ENCODE results near the gene SYNE1. TPM values are rescaled to one million over a fixed set of nuclear protein-coding genes. Genes with fewer than 3 reads are reported as not detected.
"Not testable (repeated sequence)": the region's sequence is repeated elsewhere in the genome, so short reads cannot be mapped to it uniquely, and the experiment has no call there.

Gene SYNE1
- total RNA-seq, 3 donors from 2014 or later (not counting 1 experiment from before 2014, with no cell fraction given) = 489 to 570 (median 498) TPM

- no peaks in the 10 kb centered on the region for H3K4me1 ChIP-seq (ENCODE audit: control insufficient read depth, insufficient read depth, low read length)
- peak in 1 of 3 donors; percentile 34 for ATAC-seq
Measured at GRCh38 chr6:152529369-152529768, 107.8 kb downstream of the SYNE1 start.

GRCh38 chr6:152514120-152514519, 123.0 kb downstream of the SYNE1 start:
- H3K4me3 Mint-ChIP-seq; ATAC-seq; DNase-seq; H3K4me1 ChIP-seq (ENCODE audit: control insufficient read depth, insufficient read depth, low read length); H3K27ac ChIP-seq (ENCODE audit: low read length); H3K27ac Mint-ChIP-seq; H3K36me3 Mint-ChIP-seq; H3K9me3 ChIP-seq (ENCODE audit: control insufficient read depth, insufficient read depth, low read length); H3K27me3 ChIP-seq (ENCODE audit: control insufficient read depth, insufficient read depth, low read length); intact Hi-C loops (cut with micrococcal nuclease); H3K4me3 ChIP-seq (ENCODE audit: low read length); H3K9me3 Mint-ChIP-seq; H3K27me3 Mint-ChIP-seq (ENCODE audit: low read depth in 2 of 2): not testable (repeated sequence)
- peaks cover 20 to 22% of the 10 kb centered on the region in 2 donors for H3K4me1 Mint-ChIP-seq
- 92% methylated on average over 1 of the region's 1 CpG for WGBS (ENCODE audit: insufficient coverage)
- H3K36me3 ChIP-seq (ENCODE audit: control insufficient read depth, insufficient read depth, low read length) = peaks cover 34% of the 10 kb centered on the region

More at GRCh38 chr6:152529369-152529768, 107.8 kb downstream of the SYNE1 start:
- Histone ChIP-seq H3K27ac (ENCODE audit: low read length) (no peak overlapping the region), H3K4me3 (ENCODE audit: low read length) (no peak overlapping the region), H3K9me3 (ENCODE audit: control insufficient read depth, insufficient read depth, low read length) (no peaks in the 10 kb centered on the region), H3K27me3 (ENCODE audit: control insufficient read depth, insufficient read depth, low read length) (no peaks in the 10 kb centered on the region), H3K36me3 (ENCODE audit: control insufficient read depth, insufficient read depth, low read length) (peaks cover 3% of the 10 kb centered on the region)
- DNase-seq = no peak
- no peaks in the 10 kb centered on the region for H3K9me3 Mint-ChIP-seq
- H3K27ac Mint-ChIP-seq = peak overlapping the region in 1 of 2 donors; percentile 33
- H3K36me3 Mint-ChIP-seq = no peaks in the 10 kb centered on the region
- no peak overlapping the region for H3K4me3 Mint-ChIP-seq
- TF ChIP-seq CTCF (IDR thresholded peaks at IDR 0.05) = no peak
- H3K27me3 Mint-ChIP-seq (ENCODE audit: low read depth in 2 of 2) = no peaks in the 10 kb centered on the region
- intact Hi-C loops (cut with micrococcal nuclease) = no loop called here
- peaks cover 48 to 51% of the 10 kb centered on the region in 2 donors for H3K4me1 Mint-ChIP-seq

GRCh38 chr6:152509916-152510315, 127.2 kb downstream of the SYNE1 start:
- DNase-seq (no peak), ATAC-seq (no peak)
- intact Hi-C loops (cut with micrococcal nuclease) = no loop called here

GRCh38 chr6:152508477-152508876, 128.7 kb downstream of the SYNE1 start:
- H3K27me3 ChIP-seq (ENCODE audit: control insufficient read depth, insufficient read depth, low read length) = no peaks in the 10 kb centered on the region
- Mint-ChIP-seq H3K4me3 (no peak overlapping the region), H3K27ac (no peak overlapping the region), H3K36me3 (peaks cover 14% of the 10 kb centered on the region), H3K4me1 (no peaks in the 10 kb centered on the region), H3K27me3 (ENCODE audit: low read depth in 2 of 2) (no peaks in the 10 kb centered on the region), H3K9me3 (no peaks in the 10 kb centered on the region)
- H3K4me3 ChIP-seq (ENCODE audit: low read length) = no peak overlapping the region
- 92% methylated on average over 1 of the region's 2 CpGs for WGBS (ENCODE audit: insufficient coverage)
- no peak for TF ChIP-seq CTCF (IDR thresholded peaks at IDR 0.05)
- H3K36me3 ChIP-seq (ENCODE audit: control insufficient read depth, insufficient read depth, low read length) = peaks cover 19% of the 10 kb centered on the region
- DNase-seq (no peak), ATAC-seq (no peak)
- no peaks in the 10 kb centered on the region for H3K4me1 ChIP-seq (ENCODE audit: control insufficient read depth, insufficient read depth, low read length)
- intact Hi-C loops (cut with micrococcal nuclease) = no loop called here
- no peaks in the 10 kb centered on the region for H3K9me3 ChIP-seq (ENCODE audit: control insufficient read depth, insufficient read depth, low read length)
- no peak overlapping the region for H3K27ac ChIP-seq (ENCODE audit: low read length)

More at GRCh38 chr6:152509916-152510315, 127.2 kb downstream of the SYNE1 start:
- Histone ChIP-seq H3K27ac (ENCODE audit: low read length) (no peak overlapping the region), H3K36me3 (ENCODE audit: control insufficient read depth, insufficient read depth, low read length) (peaks cover 16% of the 10 kb centered on the region), H3K9me3 (ENCODE audit: control insufficient read depth, insufficient read depth, low read length) (no peaks in the 10 kb centered on the region), H3K27me3 (ENCODE audit: control insufficient read depth, insufficient read depth, low read length) (no peaks in the 10 kb centered on the region), H3K4me1 (ENCODE audit: control insufficient read depth, insufficient read depth, low read length) (no peaks in the 10 kb centered on the region), H3K4me3 (ENCODE audit: low read length) (no peak overlapping the region)
- 85% methylated on average over 5 of the region's 5 CpGs for WGBS (ENCODE audit: insufficient coverage)
- Mint-ChIP-seq H3K27me3 (ENCODE audit: low read depth in 2 of 2) (no peaks in the 10 kb centered on the region), H3K27ac (no peak overlapping the region), H3K9me3 (no peaks in the 10 kb centered on the region), H3K4me1 (no peaks in the 10 kb centered on the region), H3K4me3 (no peak overlapping the region), H3K36me3 (peaks cover 12% of the 10 kb centered on the region)
- TF ChIP-seq CTCF (IDR thresholded peaks at IDR 0.05) = no peak

Measured in natural killer cell (primary cell).